Smooth muscle cell (in vitro differentiated cells): ENCODE data around the gene TMEM51. TPM values are rescaled to one million over a fixed set of nuclear protein-coding genes. Genes with fewer than 3 reads are reported as not detected.

Source experiments
- DNase-seq: peaks from one replicate; lab custom pipeline; 2025; ENCODE audit not compliant: unreplicated experiment; lab: John Stamatoyannopoulos, UW
- H2AFZ ChIP-seq: fragments of 200-600 bp; sonication (generic); 2 replicates; pipeline ENCODE4 v1.6.0; 2016; ENCODE audit warnings: antibody characterized with exemption, low read depth, mild to moderate bottlenecking
- H3F3A ChIP-seq: fragments of 200-600 bp; sonication (generic); 2 replicates; pipeline ENCODE4 v1.6.0; 2017; ENCODE audit warnings: antibody characterized with exemption, low read depth
- H3K27ac ChIP-seq: fragments of 200-600 bp; sonication (generic); 2 replicates; pipeline ENCODE4 v1.5.1; 2016; ENCODE audit warnings: low read depth, mild to moderate bottlenecking
- H3K27me3 ChIP-seq: fragments of 200-600 bp; sonication (generic); 2 replicates; pipeline ENCODE4 v1.6.1; 2016; ENCODE audit warnings: low read depth, mild to moderate bottlenecking
- H3K36me3 ChIP-seq: fragments of 200-600 bp; sonication (generic); 2 replicates; pipeline ENCODE4 v1.5.1; 2016; ENCODE audit warnings: low read depth
- H3K4me1 ChIP-seq: fragments of 200-600 bp; sonication (generic); 2 replicates; pipeline ENCODE4 v1.5.1; 2016; ENCODE audit warnings: low read depth
- H3K4me2 ChIP-seq: fragments of 200-600 bp; sonication (generic); 2 replicates; pipeline ENCODE4 v1.6.0; 2016; ENCODE audit warnings: mild to moderate bottlenecking
- H3K4me3 ChIP-seq: fragments of 200-600 bp; sonication (generic); 2 replicates; pipeline ENCODE4 v1.5.1; 2016; ENCODE audit warnings: mild to moderate bottlenecking
- H3K79me2 ChIP-seq: fragments of 200-600 bp; sonication (generic); 2 replicates; pipeline ENCODE4 v1.6.0; 2016; ENCODE audit warnings: low read depth, mild to moderate bottlenecking
- H3K9ac ChIP-seq: fragments of 200-600 bp; sonication (generic); 2 replicates; pipeline ENCODE4 v1.6.0; 2016; ENCODE audit warnings: low read depth
- H3K9me3 ChIP-seq: fragments of 200-600 bp; sonication (generic); replicated peaks from 2 replicates; pipeline ENCODE4 v1.5.1; 2016; ENCODE audit warnings: low read depth
- H4K20me1 ChIP-seq: fragments of 200-600 bp; sonication (generic); 2 replicates; pipeline ENCODE4 v1.6.0; 2016; ENCODE audit warnings: low read depth
- CTCF ChIP-seq: fragments of 200-600 bp; sonication (generic); IDR thresholded peaks from 2 replicates; pipeline ENCODE4 v1.5.1; 2017; ENCODE audit warnings: borderline replicate concordance, mild to moderate bottlenecking, antibody characterized with exemption; ENCODE audit not compliant: insufficient read depth, poor library complexity, severe bottlenecking
- WGBS: methylation state at CpG from one replicate; pipeline ENCODE4 v1.1.7; 2016; ENCODE audit warnings: low lambda C conversion rate; 5-methylcytosine and 5-hydroxymethylcytosine counted together
- polyA plus RNA-seq: library from polyadenylated mRNA; unstranded; fragments of >200 nt; fragmentation: Nextera tagmentation; extraction: Ambion mirVana; gene quantifications from 2 replicates; pipeline ENCODE4 v1.2.1, GENCODE V29; 2016
- total RNA-seq: library from RNA; depleted of rRNA; stranded (reverse); fragments of >200 nt; gene quantifications from 2 replicates; pipeline ENCODE4 v1.2.3, GENCODE V29; 2014

Gene TMEM51
- total and polyA plus RNA-seq, 2 experiments from 2014 or later, result 9.8 to 10.4 TPM

GRCh38 chr1:15110128-15110866 lies 43.2 kb upstream of the TMEM51 start:
- no peaks in the 10 kb centered on the region for H3F3A ChIP-seq
- no peaks in the 10 kb centered on the region for H3K36me3 ChIP-seq
- no peak overlapping the region for H3K27ac ChIP-seq
- H4K20me1 ChIP-seq, result no peaks in the 10 kb centered on the region
- H3K4me3 ChIP-seq, result no peak overlapping the region
- H3K4me1 ChIP-seq, result no peaks in the 10 kb centered on the region
- no peaks in the 10 kb centered on the region for H3K79me2 ChIP-seq
- H2AFZ ChIP-seq, result no peak overlapping the region
- H3K27me3 ChIP-seq, result no peaks in the 10 kb centered on the region
- TF ChIP-seq CTCF, result no peak
- 73% methylated on average over 9 of the region's 9 CpGs for WGBS
- no peak overlapping the region for H3K9ac ChIP-seq
- no peak overlapping the region for H3K4me2 ChIP-seq
- H3K9me3 ChIP-seq, result no peaks in the 10 kb centered on the region
- DNase-seq, result no peak

GRCh38 chr1:15110867-15111230 lies 42.7 kb upstream of the TMEM51 start:
- no peak overlapping the region for H3K4me3 ChIP-seq
- no peak overlapping the region for H3K9ac ChIP-seq
- H3K27me3 ChIP-seq, result no peaks in the 10 kb centered on the region
- H4K20me1 ChIP-seq, result no peaks in the 10 kb centered on the region
- DNase-seq, result no peak
- 98% methylated on average over 2 of the region's 2 CpGs for WGBS
- no peaks in the 10 kb centered on the region for H3F3A ChIP-seq
- H3K36me3 ChIP-seq, result no peaks in the 10 kb centered on the region
- H3K27ac ChIP-seq, result no peak overlapping the region
- no peak overlapping the region for H2AFZ ChIP-seq
- H3K9me3 ChIP-seq, result no peaks in the 10 kb centered on the region
- no peak for TF ChIP-seq CTCF
- H3K4me1 ChIP-seq, result no peaks in the 10 kb centered on the region
- H3K4me2 ChIP-seq, result no peak overlapping the region
- H3K79me2 ChIP-seq, result no peaks in the 10 kb centered on the region

GRCh38 chr1:15113146-15113545 lies 40.4 kb upstream of the TMEM51 start:
- 91% methylated on average over 5 of the region's 5 CpGs for WGBS
- H3K9me3 ChIP-seq, result no peaks in the 10 kb centered on the region

More at GRCh38 chr1:15113146-15113545, 40.4 kb upstream of the TMEM51 start:
- no peak overlapping the region for H3K4me2 ChIP-seq
- DNase-seq, result no peak
- no peak overlapping the region for H3K9ac ChIP-seq
- no peak overlapping the region for H3K4me3 ChIP-seq
- no peaks in the 10 kb centered on the region for H3F3A ChIP-seq
- H3K27me3 ChIP-seq, result no peaks in the 10 kb centered on the region
- no peaks in the 10 kb centered on the region for H3K79me2 ChIP-seq
- no peak overlapping the region for H2AFZ ChIP-seq
- no peak for TF ChIP-seq CTCF
- H4K20me1 ChIP-seq, result no peaks in the 10 kb centered on the region
- no peak overlapping the region for H3K27ac ChIP-seq
- H3K36me3 ChIP-seq, result no peaks in the 10 kb centered on the region
- no peaks in the 10 kb centered on the region for H3K4me1 ChIP-seq
